HG02678 (cell line): ENCODE measurements around the gene MYO16.
"Not testable (repeated sequence)": the region's sequence is repeated elsewhere in the genome, so short reads cannot be mapped to it uniquely, and the experiment has no call there.

Experiments
- ATAC-seq: cut with Tn5 transposase; IDR thresholded peaks from one replicate; pipeline ENCODE4 v1.9.1; 2021; ENCODE audit warnings: mild to moderate bottlenecking, moderate library complexity; ENCODE audit not compliant: unreplicated experiment

MYO16 gene

GRCh38 chr13:108963846-108964600 lies 334.6 kb downstream of the MYO16 start:
- ATAC-seq = no peak

- no peak for ATAC-seq
These were observed 335.2 kb downstream of the MYO16 start for GRCh38 chr13:108964606-108965005.

- ATAC-seq = no peak
These were observed 338.0 kb downstream of the MYO16 start for GRCh38 chr13:108967371-108967770.

- no peak for ATAC-seq
These were observed 339.2 kb downstream of the MYO16 start for GRCh38 chr13:108968566-108968965.

- ATAC-seq = no peak
These were observed 345.3 kb downstream of the MYO16 start for GRCh38 chr13:108974686-108975085.

- ATAC-seq = no peak
These were observed 350.8 kb downstream of the MYO16 start for GRCh38 chr13:108980237-108980636.

GRCh38 chr13:108981407-108981806 lies 352.0 kb downstream of the MYO16 start:
- ATAC-seq = no peak

GRCh38 chr13:108983273-108983672 lies 353.9 kb downstream of the MYO16 start:
- no peak for ATAC-seq

- ATAC-seq = no peak
These were observed 355.0 kb downstream of the MYO16 start for GRCh38 chr13:108984251-108984920.

GRCh38 chr13:108985166-108985565 lies 355.8 kb downstream of the MYO16 start:
- no peak for ATAC-seq

GRCh38 chr13:108987517-108987916 lies 358.1 kb downstream of the MYO16 start:
- ATAC-seq = no peak

- no peak for ATAC-seq
These were observed 358.5 kb downstream of the MYO16 start for GRCh38 chr13:108987944-108988343.

- not testable (repeated sequence) for ATAC-seq
These were observed 362.0 kb downstream of the MYO16 start for GRCh38 chr13:108991416-108991815.

GRCh38 chr13:108993346-108993745 lies 363.9 kb downstream of the MYO16 start:
- no peak for ATAC-seq

- no peak for ATAC-seq
These were observed 367.0 kb downstream of the MYO16 start for GRCh38 chr13:108996430-108996829.

GRCh38 chr13:109000207-109000606 lies 370.8 kb downstream of the MYO16 start:
- ATAC-seq = no peak

GRCh38 chr13:109002934-109003333 lies 373.5 kb downstream of the MYO16 start:
- ATAC-seq = no peak

- ATAC-seq = no peak
These were observed 378.5 kb downstream of the MYO16 start for GRCh38 chr13:109007946-109008345.

GRCh38 chr13:109009756-109010155 lies 380.3 kb downstream of the MYO16 start:
- no peak for ATAC-seq

- no peak for ATAC-seq
These were observed 381.5 kb downstream of the MYO16 start for GRCh38 chr13:109010912-109011311.

- ATAC-seq = no peak
These were observed 382.7 kb downstream of the MYO16 start for GRCh38 chr13:109012115-109012514.

GRCh38 chr13:109021558-109021957 lies 392.1 kb downstream of the MYO16 start:
- no peak for ATAC-seq
